Thoracic aorta (tissue), 2 donors: ENCODE data around the gene ADAM22. TPM values are rescaled to one million over a fixed set of nuclear protein-coding genes. Genes with fewer than 3 reads are reported as not detected.

Source experiments
- ATAC-seq: fragments of 150-250 bp; one replicate; pipeline ENCODE4 v1.8.0; 2017; ENCODE audit warnings: low read depth; ENCODE audit not compliant: insufficient number of reproducible peaks, low FRiP score
- DNase-seq: peaks from one replicate; pipeline ENCODE4 v3.0.0-alpha.2; 2020; ENCODE audit warnings: low spot score
- H3K27ac ChIP-seq, 2 donors: fragments of 200-600 bp; sonication (generic); 1 replicate in 1 of 2; 2 replicates in 1 of 2; pipeline ENCODE4 v1.5.1; 2016; ENCODE audit warnings: mild to moderate bottlenecking in 2 of 2, moderate library complexity in 2 of 2
- H3K27me3 ChIP-seq: fragments of 200-600 bp; sonication (generic); replicated peaks from 2 replicates; pipeline ENCODE4 v1.6.0; 2016; ENCODE audit warnings: mild to moderate bottlenecking; ENCODE audit not compliant: insufficient read depth
- H3K36me3 ChIP-seq: fragments of 200-600 bp; sonication (generic); one replicate; pipeline ENCODE4 v1.5.1; 2016
- H3K4me1 ChIP-seq, 2 donors: fragments of 200-600 bp; sonication (generic); 1 replicate in 1 of 2; 2 replicates in 1 of 2; pipeline versions ENCODE4 v1.5.1 to v1.6.0; 2016; ENCODE audit warnings: low read depth in 2 of 2, mild to moderate bottlenecking in 1 of 2; ENCODE audit not compliant: control insufficient read depth in 1 of 2
- H3K4me3 ChIP-seq: fragments of 200-600 bp; sonication (generic); 2 replicates; pipeline ENCODE4 v1.5.1; 2016; ENCODE audit warnings: mild to moderate bottlenecking
- H3K9me3 ChIP-seq: fragments of 200-600 bp; sonication (generic); 2 replicates; pipeline ENCODE4 v1.5.1; 2016
- CTCF ChIP-seq: fragments of 200-600 bp; sonication (generic); IDR thresholded peaks from one replicate; pipeline ENCODE4 v1.5.1; 2019; ENCODE audit warnings: antibody characterized with exemption
- total RNA-seq, 2 donors: library from RNA; depleted of rRNA; stranded (reverse); fragments of >200 nt; gene quantifications; one replicate each; pipeline versions ENCODE4 v1.1.0 to v1.2.3, GENCODE V29; 2016

The ADAM22 gene
- total RNA-seq, 2 donors from 2014 or later, result 5.0 to 5.4 TPM

DNA sequence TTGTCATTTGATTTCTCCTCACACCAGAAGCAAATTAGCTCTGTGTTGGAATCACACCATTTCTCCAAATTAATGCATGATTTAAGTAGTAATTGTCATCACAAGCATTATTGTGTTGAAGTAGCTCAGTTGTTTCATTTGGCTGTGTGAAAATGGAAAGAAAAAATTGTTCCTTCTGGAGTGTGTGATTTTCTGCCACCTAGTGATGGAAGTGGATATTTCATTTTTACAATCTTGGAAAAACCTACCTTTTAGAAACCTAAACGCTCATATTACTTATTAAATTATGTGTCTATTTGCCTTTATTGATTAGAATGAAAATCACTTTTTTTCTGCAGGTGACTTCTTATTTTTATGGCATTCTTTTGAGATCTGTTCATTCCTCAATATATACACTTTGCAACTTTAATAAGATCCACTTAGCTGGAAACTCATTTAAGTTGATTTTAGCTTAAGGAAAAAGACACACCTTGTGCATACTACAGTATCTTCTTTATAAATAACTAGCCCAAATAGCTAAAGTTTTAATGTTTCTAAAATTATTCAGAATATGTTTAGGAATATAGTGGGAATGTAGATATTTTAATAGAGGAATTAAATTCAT, 235.8 kb downstream of the ADAM22 start:
- Histone ChIP-seq H3K4me3 (no peak overlapping the region), H3K4me1 (peaks cover 0 to 8% of the 10 kb centered on the region in 2 donors), H3K36me3 (no peaks in the 10 kb centered on the region), H3K9me3 (no peaks in the 10 kb centered on the region), H3K27me3 (no peaks in the 10 kb centered on the region), H3K27ac (no peak overlapping the region)
- no peak for DNase-seq
- ATAC-seq, result no peak
- peak; percentile 46 for TF ChIP-seq CTCF

- TF ChIP-seq CTCF, result no peak
- no peak for DNase-seq
- no peaks in the 10 kb centered on the region for H3K9me3 ChIP-seq
- H3K36me3 ChIP-seq, result no peaks in the 10 kb centered on the region
- no peaks in the 10 kb centered on the region for H3K27me3 ChIP-seq
- no peak overlapping the region for H3K4me3 ChIP-seq
- no peak overlapping the region for H3K27ac ChIP-seq
- ATAC-seq, result no peak
- peaks cover 0 to 5% of the 10 kb centered on the region in 2 donors for H3K4me1 ChIP-seq
These were observed 238.8 kb downstream of the ADAM22 start for GRCh38 chr7:88172842-88173241.

DNA sequence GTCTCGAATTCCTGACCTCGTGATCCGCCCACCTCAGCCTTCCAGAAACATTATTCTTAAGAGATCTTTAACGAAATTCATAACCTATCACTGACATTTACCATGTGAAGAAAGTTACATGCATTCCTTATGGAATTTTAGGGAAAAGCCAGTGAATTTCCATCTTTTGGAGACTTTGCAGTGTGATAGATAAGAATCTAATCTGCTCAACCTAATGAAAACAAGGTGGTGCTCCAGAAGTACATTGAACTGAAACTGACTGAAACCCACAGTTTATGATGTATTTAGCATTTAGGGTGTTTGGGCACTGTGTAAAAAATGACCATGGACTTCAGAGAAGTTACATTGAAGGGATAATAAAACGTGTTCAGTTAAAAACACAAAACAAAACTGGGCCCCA, 242.1 kb downstream of the ADAM22 start:
- no peaks in the 10 kb centered on the region for H3K4me1 ChIP-seq
- DNase-seq (no peak), ATAC-seq (no peak)
- no peak for TF ChIP-seq CTCF
- no peaks in the 10 kb centered on the region for H3K9me3 ChIP-seq
- no peak overlapping the region for H3K4me3 ChIP-seq
- H3K27me3 ChIP-seq, result no peaks in the 10 kb centered on the region
- no peak overlapping the region for H3K27ac ChIP-seq
- no peaks in the 10 kb centered on the region for H3K36me3 ChIP-seq

DNA sequence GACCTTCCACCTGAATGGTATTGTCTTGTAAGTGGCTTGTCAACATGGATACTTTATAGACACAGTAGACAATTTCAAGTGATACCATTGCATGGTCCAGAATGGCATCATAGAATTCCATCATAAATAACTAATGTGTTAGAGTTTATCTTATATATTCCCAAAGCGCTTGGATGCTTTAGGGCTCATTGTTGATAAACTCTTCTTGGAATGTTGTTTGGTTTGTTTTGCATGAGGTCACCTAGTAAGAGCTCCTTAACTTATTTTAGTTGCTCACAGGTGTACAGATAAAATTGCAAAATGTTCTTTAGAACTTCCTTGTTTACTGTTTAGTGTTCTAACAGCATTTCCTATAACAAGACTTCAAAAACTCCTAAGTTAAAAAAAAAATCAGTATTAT, 249.0 kb downstream of the ADAM22 start:
- TF ChIP-seq CTCF, result no peak
- ATAC-seq (no peak), DNase-seq (no peak)
- no peaks in the 10 kb centered on the region for H3K9me3 ChIP-seq
- no peak overlapping the region for H3K27ac ChIP-seq
- peaks cover 7 to 12% of the 10 kb centered on the region in 2 donors for H3K4me1 ChIP-seq
- H3K27me3 ChIP-seq, result no peaks in the 10 kb centered on the region
- no peak overlapping the region for H3K4me3 ChIP-seq
- no peaks in the 10 kb centered on the region for H3K36me3 ChIP-seq

DNA sequence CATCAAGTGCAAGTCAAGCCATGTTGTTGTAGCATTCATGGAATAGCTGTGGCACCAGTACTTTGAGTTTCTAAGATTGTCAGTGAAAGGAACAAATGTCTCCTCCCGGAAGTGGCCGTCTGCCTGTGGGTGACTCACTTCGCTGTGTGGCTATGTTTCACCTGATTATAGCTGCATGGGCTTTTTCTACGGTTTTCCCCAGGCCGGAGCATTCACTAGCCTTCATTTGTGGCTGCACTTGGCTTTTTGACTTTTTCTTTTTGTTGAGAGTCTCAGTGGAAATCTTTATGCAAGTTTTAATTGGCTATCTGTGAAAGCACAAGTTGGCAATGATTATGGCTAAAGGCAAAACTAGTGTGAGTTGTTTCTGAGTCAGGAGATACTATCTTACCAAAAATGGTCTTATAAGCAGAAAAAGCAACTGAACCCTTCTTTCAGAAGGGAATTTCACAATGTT, 250.8 kb downstream of the ADAM22 start:
- Histone ChIP-seq H3K27me3 (no peaks in the 10 kb centered on the region), H3K4me3 (no peak overlapping the region), H3K9me3 (no peaks in the 10 kb centered on the region), H3K36me3 (no peaks in the 10 kb centered on the region), H3K4me1 (peaks cover 7 to 12% of the 10 kb centered on the region in 2 donors), H3K27ac (peak overlapping the region in 1 of 2 donors; percentile 34)
- DNase-seq, result no peak
- no peak for TF ChIP-seq CTCF
- ATAC-seq, result no peak
